Upper lobe of right lung (tissue), 1 donor: ENCODE data around the gene NUCB1. TPM values are rescaled to one million over a fixed set of nuclear protein-coding genes. Genes with fewer than 3 reads are reported as not detected.

Source experiments
- ATAC-seq: fragments of 200-7000 bp; cut with Tn5 transposase; one replicate; pipeline ENCODE4 v1.9.1; 2020; ENCODE audit warnings: mild to moderate bottlenecking, moderate library complexity
- DNase-seq: peaks from one replicate; pipeline ENCODE4 v3.0.0-alpha.2; 2020
- H3K27ac ChIP-seq: fragments of 200-600 bp; one replicate; pipeline ENCODE4 v1.8.0; 2022
- H3K27me3 ChIP-seq: fragments of 200-600 bp; one replicate; pipeline ENCODE4 v1.8.0; 2022; ENCODE audit warnings: mild to moderate bottlenecking
- H3K36me3 ChIP-seq: fragments of 200-600 bp; one replicate; pipeline ENCODE4 v1.8.0; 2022
- H3K4me1 ChIP-seq: fragments of 200-600 bp; one replicate; pipeline ENCODE4 v1.8.0; 2022
- H3K4me3 ChIP-seq: fragments of 200-600 bp; one replicate; pipeline ENCODE4 v1.8.0; 2022; ENCODE audit warnings: mild to moderate bottlenecking
- H3K9me3 ChIP-seq: fragments of 200-600 bp; one replicate; pipeline ENCODE4 v1.8.0; 2022
- intact Hi-C: fragments of 100-400 bp; cut with DNase I; formaldehyde crosslinking; loops from one replicate; pipeline ENCODE4 v1.11.0; 2022
- total RNA-seq: library from RNA; stranded (reverse); fragmentation: NEBNext Ultra II Directional; extraction: Animal tissue kit (Norgen Biotek cat#: 25700); gene quantifications from one replicate; pipeline ENCODE4 v1.2.1, GENCODE V29; 2021
- TF ChIP-seq, protein P1 (sequence below): fragments of 200-600 bp; IDR thresholded peaks from one replicate; pipeline ENCODE4 v1.8.0; 2022; ENCODE audit warnings: antibody characterized with exemption
- donor health status: DM: no; HTN: yes; CAD: no; lungs with severe emphysema.

The NUCB1 gene
- total RNA-seq, 1 donor from 2014 or later: 287 TPM

DNA sequence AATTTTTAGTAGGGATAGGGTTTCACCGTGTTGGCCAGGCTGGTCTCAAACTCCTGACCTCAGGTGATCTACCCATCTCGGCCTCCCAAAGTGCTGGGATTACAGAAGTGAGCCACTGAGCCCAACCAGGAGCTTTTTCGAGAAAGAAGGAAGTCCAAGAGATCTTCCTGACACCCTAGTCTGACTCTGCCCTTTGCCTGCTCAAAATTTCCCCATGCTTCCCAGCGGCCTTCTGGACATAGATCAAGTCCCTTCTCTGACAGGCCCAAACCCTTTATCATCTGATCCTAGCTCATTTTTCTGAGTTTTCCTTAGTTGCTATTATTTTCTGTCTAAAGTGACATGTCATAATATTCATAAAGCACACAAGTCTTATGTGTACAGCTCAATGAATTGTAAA lies 53.0 kb downstream of the NUCB1 start:
- DNase-seq (no peak), ATAC-seq (no peak)
- no peak overlapping the region for H3K4me3 ChIP-seq
- H3K36me3 ChIP-seq: peaks cover 5% of the 10 kb centered on the region
- H3K4me1 ChIP-seq: peaks cover 13% of the 10 kb centered on the region
- H3K9me3 ChIP-seq: no peaks in the 10 kb centered on the region
- H3K27me3 ChIP-seq: no peaks in the 10 kb centered on the region
- TF ChIP-seq, protein P1, sequence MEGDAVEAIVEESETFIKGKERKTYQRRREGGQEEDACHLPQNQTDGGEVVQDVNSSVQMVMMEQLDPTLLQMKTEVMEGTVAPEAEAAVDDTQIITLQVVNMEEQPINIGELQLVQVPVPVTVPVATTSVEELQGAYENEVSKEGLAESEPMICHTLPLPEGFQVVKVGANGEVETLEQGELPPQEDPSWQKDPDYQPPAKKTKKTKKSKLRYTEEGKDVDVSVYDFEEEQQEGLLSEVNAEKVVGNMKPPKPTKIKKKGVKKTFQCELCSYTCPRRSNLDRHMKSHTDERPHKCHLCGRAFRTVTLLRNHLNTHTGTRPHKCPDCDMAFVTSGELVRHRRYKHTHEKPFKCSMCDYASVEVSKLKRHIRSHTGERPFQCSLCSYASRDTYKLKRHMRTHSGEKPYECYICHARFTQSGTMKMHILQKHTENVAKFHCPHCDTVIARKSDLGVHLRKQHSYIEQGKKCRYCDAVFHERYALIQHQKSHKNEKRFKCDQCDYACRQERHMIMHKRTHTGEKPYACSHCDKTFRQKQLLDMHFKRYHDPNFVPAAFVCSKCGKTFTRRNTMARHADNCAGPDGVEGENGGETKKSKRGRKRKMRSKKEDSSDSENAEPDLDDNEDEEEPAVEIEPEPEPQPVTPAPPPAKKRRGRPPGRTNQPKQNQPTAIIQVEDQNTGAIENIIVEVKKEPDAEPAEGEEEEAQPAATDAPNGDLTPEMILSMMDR: no peak
- intact Hi-C loops: no loop called here
- no peak overlapping the region for H3K27ac ChIP-seq

DNA sequence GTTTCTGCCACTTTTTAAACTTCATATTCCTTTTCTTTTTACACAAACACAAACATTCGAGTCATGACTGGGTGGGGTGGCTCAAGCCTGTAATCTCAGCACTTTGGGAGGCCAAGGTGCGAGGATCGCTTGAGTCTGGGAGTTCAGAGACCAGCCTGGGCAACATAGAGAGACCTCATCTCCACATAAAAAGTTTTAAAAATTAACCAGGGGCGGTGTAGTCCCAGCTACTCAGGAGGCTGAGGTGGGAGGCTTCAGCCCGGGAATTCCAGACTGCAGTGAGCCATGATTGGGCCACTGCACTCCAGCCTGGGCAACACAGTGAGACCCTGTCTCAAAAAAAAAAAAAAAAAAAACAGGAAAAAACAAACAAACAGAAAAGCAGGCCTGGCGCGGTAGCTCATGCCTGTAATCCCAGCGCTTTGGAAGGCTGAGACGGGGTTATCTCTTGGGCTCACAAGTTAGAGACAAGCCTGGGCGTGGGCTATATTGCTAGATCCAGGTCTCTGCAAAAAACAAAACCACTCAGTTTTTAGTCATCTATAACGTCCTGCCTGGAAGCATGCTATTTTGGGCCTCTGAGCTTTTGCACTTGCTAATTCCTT lies 54.0 kb downstream of the NUCB1 start:
- ATAC-seq (no peak), DNase-seq (no peak)
- no peaks in the 10 kb centered on the region for H3K27me3 ChIP-seq
- TF ChIP-seq, protein P1: no peak
- intact Hi-C loops: no loop called here
- H3K9me3 ChIP-seq: no peaks in the 10 kb centered on the region
- peaks cover 13% of the 10 kb centered on the region for H3K4me1 ChIP-seq
- H3K4me3 ChIP-seq: peak overlapping the region; percentile 97
- peak overlapping the region; percentile 92 for H3K27ac ChIP-seq
- peaks cover 9% of the 10 kb centered on the region for H3K36me3 ChIP-seq

DNA sequence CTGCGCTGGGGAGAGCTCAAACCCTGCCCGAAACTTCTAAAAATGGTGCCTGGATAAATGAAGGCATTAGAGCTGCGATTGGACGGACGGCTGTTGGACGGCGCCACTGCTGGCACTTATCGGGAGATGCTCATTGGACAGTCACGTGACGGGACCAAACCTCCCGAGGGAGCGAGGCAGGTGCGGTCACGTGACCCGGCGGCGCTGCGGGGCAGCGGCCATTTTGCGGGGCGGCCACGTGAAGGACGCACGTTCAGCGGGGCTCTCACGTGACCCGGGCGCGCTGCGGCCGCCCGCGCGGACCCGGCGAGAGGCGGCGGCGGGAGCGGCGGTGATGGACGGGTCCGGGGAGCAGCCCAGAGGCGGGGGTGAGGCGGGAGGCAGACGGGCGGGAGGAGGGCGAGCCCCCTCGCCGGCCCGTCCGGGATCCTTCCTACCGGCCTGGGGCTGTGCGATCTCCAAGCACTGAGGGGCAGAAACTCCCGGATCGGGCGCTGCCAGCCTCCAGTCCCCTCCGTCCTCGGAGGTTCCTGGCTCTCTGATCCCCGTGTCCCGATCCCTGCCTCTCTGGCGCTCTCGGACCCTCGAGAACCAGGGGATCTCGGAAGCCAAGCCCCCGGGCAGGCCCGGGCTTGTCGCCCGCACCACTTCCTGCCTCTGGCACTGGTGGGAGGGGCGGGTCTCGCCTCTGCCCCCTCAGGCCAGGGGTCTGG lies 54.6 kb downstream of the NUCB1 start, which contains the start of gene BAX:
BAX (plus strand) TSS at position 281 of the 713 bp plus-strand sequence; CDS start at position 335, 54 bp downstream.
- peak within 1 kb of the TSS; percentile 92 for H3K27ac ChIP-seq
- H3K27me3 ChIP-seq: no peaks in the 10 kb centered on the region
- H3K9me3 ChIP-seq: no peaks in the 10 kb centered on the region
- peaks cover 9% of the 10 kb centered on the region for H3K36me3 ChIP-seq
- peak; percentile 96 for ATAC-seq
- intact Hi-C loops: no loop called here
- H3K4me3 ChIP-seq: peak within 1 kb of the TSS; percentile 97
- TF ChIP-seq, protein P1: no peak
- peak; percentile 99 for DNase-seq
- peaks cover 13% of the 10 kb centered on the region for H3K4me1 ChIP-seq

DNA sequence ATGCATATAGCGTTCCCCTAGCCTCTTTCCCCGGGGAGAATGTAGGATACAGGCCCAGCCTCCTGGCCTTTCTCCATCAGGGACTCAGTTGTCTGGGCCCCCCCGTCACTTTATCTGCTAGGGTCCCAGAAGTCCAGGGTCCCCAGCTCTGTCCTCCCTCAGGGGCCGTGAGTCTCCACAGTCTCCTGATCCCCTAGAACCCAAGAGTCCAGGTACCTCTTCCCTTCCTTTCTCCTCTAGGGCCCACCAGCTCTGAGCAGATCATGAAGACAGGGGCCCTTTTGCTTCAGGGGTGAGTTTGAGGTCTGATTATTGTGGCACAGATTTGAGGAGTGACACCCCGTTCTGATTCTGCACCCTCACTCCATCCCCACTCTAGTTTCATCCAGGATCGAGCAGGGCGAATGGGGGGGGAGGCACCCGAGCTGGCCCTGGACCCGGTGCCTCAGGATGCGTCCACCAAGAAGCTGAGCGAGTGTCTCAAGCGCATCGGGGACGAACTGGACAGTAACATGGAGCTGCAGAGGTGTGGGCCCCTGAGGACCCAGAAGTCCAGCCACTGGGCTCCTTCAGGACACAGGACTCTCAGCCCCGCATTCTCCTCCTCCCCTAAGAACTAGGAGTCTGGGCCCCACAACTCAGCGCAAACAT lies 55.3 kb downstream of the NUCB1 start:
- ATAC-seq: no peak
- no peaks in the 10 kb centered on the region for H3K27me3 ChIP-seq
- TF ChIP-seq, protein P1: no peak
- peaks cover 9% of the 10 kb centered on the region for H3K36me3 ChIP-seq
- H3K9me3 ChIP-seq: no peaks in the 10 kb centered on the region
- H3K4me1 ChIP-seq: peaks cover 13% of the 10 kb centered on the region
- H3K4me3 ChIP-seq: peak overlapping the region; percentile 97
- no peak for DNase-seq
- peak overlapping the region; percentile 92 for H3K27ac ChIP-seq
- intact Hi-C loops: no loop called here

DNA sequence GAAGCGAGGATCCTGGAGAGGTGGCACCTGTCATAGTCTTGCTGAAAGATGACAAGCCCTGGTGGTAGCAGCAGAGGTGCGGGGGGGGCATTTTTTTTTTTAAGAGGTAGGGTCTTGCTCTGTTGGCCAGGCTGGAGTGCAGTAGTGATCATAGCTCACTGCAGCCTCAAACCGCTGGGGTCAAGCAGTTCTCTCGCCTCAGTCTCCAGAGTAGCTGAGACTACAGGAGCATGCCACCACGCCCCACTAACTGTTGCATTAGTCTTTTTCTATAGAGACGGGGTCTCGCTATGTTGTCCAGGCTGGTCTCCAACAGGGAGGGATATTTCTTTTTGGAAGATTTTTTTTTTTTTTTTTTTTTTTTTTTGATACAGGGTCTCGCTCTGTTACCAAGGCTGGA lies 57.9 kb downstream of the NUCB1 start:
- intact Hi-C loops: no loop called here
- TF ChIP-seq, protein P1: no peak
- ATAC-seq (no peak), DNase-seq (no peak)
- H3K27me3 ChIP-seq: no peaks in the 10 kb centered on the region
- H3K36me3 ChIP-seq: peaks cover 9% of the 10 kb centered on the region
- peaks cover 16% of the 10 kb centered on the region for H3K4me1 ChIP-seq
- H3K9me3 ChIP-seq: no peaks in the 10 kb centered on the region
- H3K27ac ChIP-seq: no peak overlapping the region
- H3K4me3 ChIP-seq: no peak overlapping the region
